AML-193 (cell line): Measurements from ENCODE around the gene QTRT2.

Experiments used
- DNase-seq, 2 experiments: peaks; one replicate each; lab custom pipeline; 2025; lab: John Stamatoyannopoulos, UW

Gene QTRT2

GRCh38 chr3:114056130-114057010 is at the start of gene QTRT2, which contains the start of gene CCDC191:
Gene QTRT2 (plus strand): TSS chr3:114056737. CDS start chr3:114065258, 8,521 bp downstream.
Gene CCDC191 (minus strand): TSS chr3:114056526. CDS start chr3:114056466, 60 bp downstream.
- DNase-seq: peak; percentile 100

- DNase-seq: peak; percentile 18 to 33
Observed at GRCh38 chr3:114011059-114011797, 45.3 kb upstream of the QTRT2 start.

GRCh38 chr3:114014211-114014610 is 42.3 kb upstream of the QTRT2 start:
- DNase-seq: no peak

GRCh38 chr3:114019486-114019885 is 37.1 kb upstream of the QTRT2 start:
- DNase-seq: no peak

- no peak for DNase-seq
Observed at GRCh38 chr3:114020907-114021306, 35.6 kb upstream of the QTRT2 start.

GRCh38 chr3:114022145-114022802 is 34.3 kb upstream of the QTRT2 start:
- DNase-seq: no peak

- no peak for DNase-seq
Observed at GRCh38 chr3:114025451-114025850, 31.1 kb upstream of the QTRT2 start.

GRCh38 chr3:114026331-114026730 is 30.2 kb upstream of the QTRT2 start:
- DNase-seq: no peak

- DNase-seq: no peak
Observed at GRCh38 chr3:114033721-114034120, 22.8 kb upstream of the QTRT2 start.

GRCh38 chr3:114034211-114034610 is 22.3 kb upstream of the QTRT2 start:
- no peak for DNase-seq

- DNase-seq: no peak
Observed at GRCh38 chr3:114034787-114035545, 21.6 kb upstream of the QTRT2 start.

- no peak for DNase-seq
Observed at GRCh38 chr3:114035896-114036295, 20.6 kb upstream of the QTRT2 start.

GRCh38 chr3:114043205-114043604 is 13.3 kb upstream of the QTRT2 start:
- no peak for DNase-seq

- DNase-seq: no peak
Observed at GRCh38 chr3:114052216-114052615, 4.3 kb upstream of the QTRT2 start.

GRCh38 chr3:114057011-114057347 is 442 bp downstream of the QTRT2 start:
- DNase-seq: no peak

GRCh38 chr3:114058646-114059045 is 2.1 kb downstream of the QTRT2 start:
- DNase-seq: no peak

GRCh38 chr3:114060906-114061655 is 4.5 kb downstream of the QTRT2 start:
- no peak for DNase-seq

- no peak for DNase-seq
Observed at GRCh38 chr3:114067804-114068203, 11.3 kb downstream of the QTRT2 start.

GRCh38 chr3:114068336-114068735 is 11.8 kb downstream of the QTRT2 start:
- no peak for DNase-seq

- DNase-seq: no peak
Observed at GRCh38 chr3:114071786-114072185, 15.2 kb downstream of the QTRT2 start.

- DNase-seq: no peak
Observed at GRCh38 chr3:114076711-114077110, 20.2 kb downstream of the QTRT2 start.
